Ramos (cell line): ENCODE results near the gene HOXD13.

Experiments
- in situ Hi-C: fragments of 300-500 bp; cut with MboI; formaldehyde crosslinking; loops from one replicate; pipeline ENCODE4 v1.14.3; 2022; ENCODE audit warnings: low sequenced_read_pairs; ENCODE audit not compliant: unreplicated experiment

The HOXD13 gene

DNA sequence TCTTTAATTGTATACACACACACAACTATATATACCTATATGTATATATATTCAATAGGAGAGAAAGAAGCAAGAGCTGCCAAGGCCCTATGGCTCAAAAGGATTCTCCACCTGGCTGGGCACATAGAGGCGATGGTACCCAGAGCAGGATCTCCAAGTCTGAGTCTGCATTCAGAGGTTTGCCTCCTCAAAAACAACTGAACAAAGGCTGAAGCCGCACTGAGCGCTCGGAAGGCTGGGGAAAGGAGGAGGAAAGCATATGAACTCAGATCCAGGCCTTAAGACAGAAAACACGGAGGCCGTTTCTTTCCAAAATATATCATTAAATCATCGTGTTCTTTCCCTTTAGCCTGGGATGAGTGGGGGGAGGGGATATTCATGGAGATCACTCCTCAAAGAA, 10.7 kb downstream of the HOXD13 start:
- in situ Hi-C loops, result loop anchor here (25.0 kb wide), 1 partner anchor 741 kb away; no protein-coding TSS in a partner anchor

GRCh38 chr2:176103742-176104315, 11.3 kb downstream of the HOXD13 start:
- in situ Hi-C loops, result loop anchor here (25.0 kb wide), 1 partner anchor 742 kb away; no protein-coding TSS in a partner anchor

- in situ Hi-C loops, result loop anchor here (25.0 kb wide), 1 partner anchor 742 kb away; no protein-coding TSS in a partner anchor
Observed at GRCh38 chr2:176104316-176105077, 12.0 kb downstream of the HOXD13 start.

DNA sequence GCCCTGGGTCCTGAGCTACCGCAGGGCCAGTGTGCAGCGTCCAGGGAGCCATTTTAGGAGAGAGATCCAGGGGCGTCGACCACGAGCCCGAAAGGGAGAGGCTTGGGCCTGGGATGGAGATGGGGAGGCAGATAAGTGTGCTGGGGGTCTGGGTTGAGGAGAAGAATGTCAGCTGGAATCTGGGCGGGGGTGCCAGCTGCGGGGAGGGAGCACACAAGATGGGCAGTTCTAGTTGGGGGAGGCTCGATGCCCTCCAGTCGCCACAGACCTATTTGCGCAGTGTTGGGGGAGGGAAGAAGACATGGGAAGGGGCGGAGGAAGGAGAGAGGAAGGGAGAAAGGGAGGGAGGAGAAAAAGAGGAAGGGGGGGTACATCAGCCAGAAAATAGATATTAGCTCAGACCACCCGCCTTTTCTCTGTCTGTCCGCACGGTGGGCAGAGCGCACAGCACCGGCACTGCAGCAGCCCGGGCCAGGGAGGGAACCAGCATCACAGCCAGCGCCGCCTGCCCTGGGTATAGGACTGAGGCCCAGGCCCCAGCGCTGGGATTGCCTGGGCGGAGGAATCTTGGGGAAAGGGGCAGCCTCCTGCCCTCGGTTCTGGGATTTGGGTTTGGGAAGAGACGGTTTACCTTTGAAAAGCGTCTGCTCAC, 12.7 kb downstream of the HOXD13 start:
- in situ Hi-C loops, result loop anchor here (25.0 kb wide), 1 partner anchor 743 kb away; no protein-coding TSS in a partner anchor

- in situ Hi-C loops, result loop anchor here (25.0 kb wide), 1 partner anchor 744 kb away; no protein-coding TSS in a partner anchor
Observed at GRCh38 chr2:176105730-176106580, 13.4 kb downstream of the HOXD13 start.

- in situ Hi-C loops, result loop anchor here (25.0 kb wide), 1 partner anchor 745 kb away; no protein-coding TSS in a partner anchor
Observed at GRCh38 chr2:176106581-176107539, 14.3 kb downstream of the HOXD13 start, which contains the start of gene HOXD11. HOXD11 (plus strand) TSS chr2:176107280; CDS start chr2:176107356, 76 bp downstream.

GRCh38 chr2:176107731-176108181, 15.2 kb downstream of the HOXD13 start:
- in situ Hi-C loops, result loop anchor here (25.0 kb wide), 1 partner anchor 745 kb away; no protein-coding TSS in a partner anchor

GRCh38 chr2:176109192-176109901, 16.8 kb downstream of the HOXD13 start:
- in situ Hi-C loops, result loop anchor here (25.0 kb wide), 1 partner anchor 747 kb away; no protein-coding TSS in a partner anchor

DNA sequence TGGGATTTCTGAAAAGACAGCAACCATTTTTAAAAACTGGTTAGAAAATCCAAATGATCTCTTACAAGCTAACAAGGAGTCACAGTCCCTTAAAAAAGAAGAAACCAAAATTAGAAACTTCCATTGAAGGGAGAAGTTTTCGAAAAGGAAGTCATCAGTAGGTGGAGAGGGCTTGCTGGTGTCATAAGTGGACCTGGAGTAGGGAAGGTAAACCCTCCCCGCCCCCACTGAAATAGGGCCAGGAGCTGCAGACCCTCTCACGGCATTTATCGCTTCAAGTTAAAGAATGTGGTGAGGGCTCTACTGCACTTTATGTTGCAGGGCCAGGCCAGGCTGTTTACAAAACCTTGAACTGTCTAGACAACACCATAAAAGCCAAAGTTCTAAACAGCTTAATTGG, 17.4 kb downstream of the HOXD13 start:
- in situ Hi-C loops, result loop anchor here (25.0 kb wide), 1 partner anchor 748 kb away; no protein-coding TSS in a partner anchor

- in situ Hi-C loops, result loop anchor here (25.0 kb wide), 1 partner anchor 748 kb away; no protein-coding TSS in a partner anchor
Observed at GRCh38 chr2:176110415-176111308, 18.1 kb downstream of the HOXD13 start.

- in situ Hi-C loops, result loop anchor here (25.0 kb wide), 1 partner anchor 749 kb away; no protein-coding TSS in a partner anchor
Observed at GRCh38 chr2:176111309-176111663, 18.8 kb downstream of the HOXD13 start.

GRCh38 chr2:176111846-176112374, 19.4 kb downstream of the HOXD13 start:
- in situ Hi-C loops, result loop anchor here (25.0 kb wide), 1 partner anchor 750 kb away; no protein-coding TSS in a partner anchor

DNA sequence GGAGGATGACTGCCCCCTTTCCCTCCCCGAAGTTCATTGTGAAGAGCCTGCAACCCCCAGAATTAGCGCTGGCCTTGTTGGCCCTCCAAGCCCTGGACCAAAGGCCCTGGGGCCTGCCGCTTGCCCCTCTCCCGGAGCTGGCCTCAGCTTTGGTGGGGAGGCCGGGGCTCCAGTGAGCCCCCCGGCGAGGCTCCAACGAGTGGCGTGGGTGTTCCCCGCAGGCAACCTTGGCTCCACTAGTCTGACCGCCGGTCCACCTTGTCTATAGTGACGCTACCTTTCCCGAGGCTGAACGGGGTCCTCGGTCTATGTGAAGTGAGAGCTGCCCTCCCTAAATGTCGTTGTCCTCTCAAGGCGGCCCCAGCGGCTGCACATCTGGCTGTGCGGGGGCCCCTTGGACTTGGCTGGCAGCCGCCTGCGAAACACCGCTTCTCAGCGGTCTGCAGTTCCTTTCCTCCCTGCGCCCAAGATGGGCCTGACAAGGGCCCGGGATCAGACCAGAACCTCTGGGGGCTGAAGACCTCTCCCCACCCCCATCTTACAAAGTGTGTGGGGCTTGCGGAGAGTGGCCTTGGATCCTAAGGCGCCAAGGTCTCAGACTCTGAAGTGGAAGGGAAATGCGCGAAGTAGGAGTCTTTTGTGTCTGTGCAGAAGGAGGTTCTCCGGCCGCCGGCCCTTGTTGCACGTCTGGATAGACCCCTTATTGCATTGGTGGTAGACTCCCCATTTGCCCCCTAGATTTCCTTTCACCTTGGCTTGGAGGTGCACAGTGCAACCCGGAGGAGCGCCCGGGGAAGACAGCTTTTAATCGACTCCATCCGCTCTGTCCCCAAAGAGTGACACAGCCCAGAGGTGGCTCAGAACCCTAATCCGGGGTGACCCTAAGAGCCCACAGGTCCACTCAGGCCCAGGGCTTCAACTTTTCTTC, 20.1 kb downstream of the HOXD13 start:
- in situ Hi-C loops, result loop anchor here (25.0 kb wide), 1 partner anchor 750 kb away; no protein-coding TSS in a partner anchor

GRCh38 chr2:176114120-176114929, 21.8 kb downstream of the HOXD13 start:
- in situ Hi-C loops, result loop anchor here (25.0 kb wide), 1 partner anchor 752 kb away; no protein-coding TSS in a partner anchor
